HEK293 (cell line): ENCODE data around the gene ACTA2.

Source experiments
- CTCF ChIA-PET: fragments of 350-600 bp; formaldehyde crosslinking; extraction: SDS; loops from one replicate; lab custom pipeline; 2021; ENCODE audit warnings: antibody characterized with exemption; lab: Yijun Ruan, JAX
- POLR2A ChIA-PET: fragments of 300-600 bp; formaldehyde crosslinking; extraction: SDS; loops from one replicate; lab custom pipeline; 2020; ENCODE audit warnings: antibody characterized with exemption, inconsistent platforms; lab: Yijun Ruan, JAX
- H3K27ac ChIP-seq: fragments of 200-500 bp; sonication (Bioruptor generic); 2 replicates; pipeline ENCODE4 v1.5.1; 2014; ENCODE audit warnings: low read depth, low read length, control low read depth, inconsistent platforms; ENCODE audit errors: extremely low read depth
- H3K36me3 ChIP-seq, 2 experiments: fragments of 200-500 bp in 1 of 2; sonication (Bioruptor generic) in 1 of 2; 1 replicate in 1 of 2; 2 replicates in 1 of 2; pipeline ENCODE4 v1.5.1; 2014 to 2017; ENCODE audit warnings: inconsistent platforms in 2 of 2, low read length in 2 of 2; ENCODE audit not compliant: control insufficient read depth in 2 of 2, insufficient read depth in 1 of 2
- H3K4me1 ChIP-seq: fragments of 200-500 bp; sonication (Bioruptor generic); 2 replicates; pipeline ENCODE4 v1.5.1; 2014; ENCODE audit warnings: mild to moderate bottlenecking, low read length, inconsistent platforms; ENCODE audit not compliant: control insufficient read depth, insufficient read depth
- H3K4me3 ChIP-seq: 2 replicates; pipeline ENCODE4 v1.5.1; 2011; ENCODE audit warnings: low read depth, mild to moderate bottlenecking, control low read depth, low read length, moderate library complexity
- H3K9me3 ChIP-seq: fragments of 200-500 bp; sonication (Bioruptor generic); 2 replicates; pipeline ENCODE4 v1.5.1; 2014; ENCODE audit warnings: low read depth, low read length, inconsistent platforms; ENCODE audit not compliant: control insufficient read depth, insufficient read depth
- BCL11A ChIP-seq: fragments of 450-650 bp; formaldehyde crosslinking; IDR thresholded peaks from 2 replicates; pipeline ENCODE4 v1.5.1; 2016; ENCODE audit warnings: low read depth, missing biosample characterization, missing genetic modification characterization
- KLF10 ChIP-seq: fragments of 450-650 bp; IDR thresholded peaks from 2 replicates; pipeline ENCODE4 v1.5.1; 2018; ENCODE audit warnings: missing biosample characterization, mild to moderate bottlenecking, missing genetic modification characterization
- OSR2 ChIP-seq: fragments of 450-650 bp; formaldehyde crosslinking; IDR thresholded peaks from 2 replicates; pipeline ENCODE4 v1.5.1; 2016; ENCODE audit warnings: missing biosample characterization, missing genetic modification characterization
- PRDM1 ChIP-seq: fragments of 450-650 bp; formaldehyde crosslinking; IDR thresholded peaks from 2 replicates; pipeline ENCODE4; 2016; ENCODE audit warnings: missing biosample characterization, missing genetic modification characterization
- SP3 ChIP-seq: fragments of 450-650 bp; formaldehyde crosslinking; IDR thresholded peaks from 2 replicates; pipeline ENCODE4 v1.5.1; 2016; ENCODE audit warnings: missing biosample characterization, missing genetic modification characterization
- ZFP37 ChIP-seq: fragments of 450-650 bp; formaldehyde crosslinking; IDR thresholded peaks from 2 replicates; pipeline ENCODE4 v1.5.1; 2016; ENCODE audit warnings: missing biosample characterization, missing genetic modification characterization
- ZNF112 ChIP-seq: fragments of 450-650 bp; formaldehyde crosslinking; IDR thresholded peaks from 2 replicates; pipeline ENCODE4 v1.5.0; 2017; ENCODE audit warnings: missing biosample characterization, missing genetic modification characterization
- ZNF157 ChIP-seq: fragments of 450-650 bp; formaldehyde crosslinking; IDR thresholded peaks from 2 replicates; pipeline ENCODE4 v1.5.1; 2016; ENCODE audit warnings: missing biosample characterization, missing genetic modification characterization
- ZNF239 ChIP-seq: fragments of 450-650 bp; formaldehyde crosslinking; IDR thresholded peaks from 2 replicates; pipeline ENCODE4 v1.5.1; 2016; ENCODE audit warnings: missing biosample characterization, missing genetic modification characterization
- ZNF311 ChIP-seq: fragments of 450-650 bp; formaldehyde crosslinking; IDR thresholded peaks from 2 replicates; pipeline ENCODE4 v1.5.1; 2017; ENCODE audit warnings: missing biosample characterization, missing genetic modification characterization, borderline replicate concordance
- ZNF341 ChIP-seq: fragments of 450-650 bp; formaldehyde crosslinking; IDR thresholded peaks from 2 replicates; pipeline ENCODE4; 2016; ENCODE audit warnings: low read depth, missing biosample characterization, missing genetic modification characterization
- ZNF366 ChIP-seq: fragments of 450-650 bp; formaldehyde crosslinking; conservative IDR thresholded peaks from 2 replicates; pipeline ENCODE4 v1.5.1; 2016; ENCODE audit warnings: missing biosample characterization, missing genetic modification characterization
- ZNF391 ChIP-seq: fragments of 450-650 bp; formaldehyde crosslinking; IDR thresholded peaks from 2 replicates; pipeline ENCODE4 v1.5.1; 2016; ENCODE audit warnings: low read depth, missing biosample characterization, missing genetic modification characterization, borderline replicate concordance
- ZNF530 ChIP-seq: fragments of 450-650 bp; formaldehyde crosslinking; IDR thresholded peaks from 2 replicates; pipeline ENCODE4 v1.5.1; 2016; ENCODE audit warnings: low read depth, missing biosample characterization, missing genetic modification characterization
- ZNF621 ChIP-seq: fragments of 450-650 bp; formaldehyde crosslinking; IDR thresholded peaks from 2 replicates; pipeline ENCODE4 v1.5.1; 2017; ENCODE audit warnings: missing biosample characterization, missing genetic modification characterization
- ZNF626 ChIP-seq: fragments of 450-650 bp; sonication (Bioruptor Pico); formaldehyde crosslinking; IDR thresholded peaks from 2 replicates; pipeline ENCODE4 v1.5.1; 2018; ENCODE audit warnings: missing biosample characterization, missing genetic modification characterization, inconsistent platforms
- ZNF654 ChIP-seq: fragments of 450-650 bp; formaldehyde crosslinking; IDR thresholded peaks from 2 replicates; pipeline ENCODE4 v1.5.1; 2016; ENCODE audit warnings: low read depth, missing biosample characterization, missing genetic modification characterization
- ZNF747 ChIP-seq: fragments of 450-650 bp; formaldehyde crosslinking; IDR thresholded peaks from 2 replicates; pipeline ENCODE4 v1.5.1; 2016; ENCODE audit warnings: missing biosample characterization, missing genetic modification characterization
- TF ChIP-seq, protein P1 (sequence below): fragments of 450-650 bp; formaldehyde crosslinking; IDR thresholded peaks from 2 replicates; pipeline ENCODE4 v1.5.1; 2016; ENCODE audit warnings: missing biosample characterization, missing genetic modification characterization

Gene ACTA2

DNA sequence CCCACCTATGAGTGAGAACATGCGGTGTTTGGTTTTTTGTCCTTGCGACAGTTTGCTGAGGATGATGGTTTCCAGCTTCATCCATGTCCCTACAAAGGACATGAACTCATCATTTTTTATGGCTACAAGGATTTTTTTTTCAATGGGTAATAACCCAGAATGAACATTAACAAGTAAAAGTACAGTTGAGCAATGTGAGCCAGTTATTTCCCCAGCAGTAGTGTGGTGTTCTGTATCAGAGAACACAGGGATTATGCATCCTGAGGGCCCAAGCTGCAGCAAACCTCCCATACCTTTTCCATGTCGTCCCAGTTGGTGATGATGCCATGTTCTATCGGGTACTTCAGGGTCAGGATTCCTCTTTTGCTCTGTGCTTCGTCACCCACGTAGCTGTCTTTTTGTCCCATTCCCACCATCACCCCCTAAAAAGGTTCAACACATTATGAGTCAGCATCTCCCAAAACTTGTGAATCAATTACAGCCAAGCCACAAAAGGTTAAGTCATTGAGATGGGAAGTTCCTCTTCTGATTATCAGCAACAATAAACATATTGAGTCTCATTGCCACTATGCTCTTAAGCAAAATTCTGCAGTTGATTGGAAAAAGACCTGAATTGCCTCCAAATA, 5.5 kb downstream of the ACTA2 start:
- ChIA-PET POLR2A (no interaction called here), CTCF (interaction anchor here (1.0 to 1.2 kb wide), 2 partner anchors 10 to 83 kb away, joined by 4 to 5 read pairs; no protein-coding TSS in a partner anchor)
- Histone ChIP-seq H3K4me3 (no peak overlapping the region), H3K9me3 (no peaks in the 10 kb centered on the region), H3K27ac (no peak overlapping the region), H3K36me3 (peaks cover 0 to 18% of the 10 kb centered on the region in 2 experiments; a peak in 1 of 3 replicates), H3K4me1 (peaks cover 13% of the 10 kb centered on the region)
- TF ChIP-seq, protein P1, sequence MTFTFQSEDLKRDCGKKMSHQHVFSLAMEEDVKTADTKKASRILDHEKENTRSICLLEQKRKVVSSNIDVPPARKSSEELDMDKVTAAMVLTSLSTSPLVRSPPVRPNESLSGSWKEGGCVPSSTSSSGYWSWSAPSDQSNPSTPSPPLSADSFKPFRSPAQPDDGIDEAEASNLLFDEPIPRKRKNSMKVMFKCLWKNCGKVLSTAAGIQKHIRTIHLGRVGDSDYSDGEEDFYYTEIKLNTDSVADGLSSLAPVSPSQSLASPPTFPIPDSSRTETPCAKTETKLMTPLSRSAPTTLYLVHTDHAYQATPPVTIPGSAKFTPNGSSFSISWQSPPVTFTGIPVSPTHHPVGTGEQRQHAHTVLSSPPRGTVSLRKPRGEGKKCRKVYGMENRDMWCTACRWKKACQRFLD (tag by site-specific recombination), result no peak
- TF ChIP-seq OSR2 (tag by site-specific recombination) (no peak), ZNF391 (tag by site-specific recombination) (no peak), BCL11A (tag by site-specific recombination) (no peak), ZNF654 (tag by site-specific recombination) (no peak), ZNF311 (tag by site-specific recombination) (no peak), ZNF621 (no peak), ZNF239 (tag by site-specific recombination) (no peak), ZNF626 (no peak), ZNF341 (tag by site-specific recombination) (no peak), ZFP37 (no peak), ZNF157 (tag by site-specific recombination) (no peak), SP3 (tag by site-specific recombination) (no peak)
- TF ChIP-seq, all 188 proteins: peak for 0

DNA sequence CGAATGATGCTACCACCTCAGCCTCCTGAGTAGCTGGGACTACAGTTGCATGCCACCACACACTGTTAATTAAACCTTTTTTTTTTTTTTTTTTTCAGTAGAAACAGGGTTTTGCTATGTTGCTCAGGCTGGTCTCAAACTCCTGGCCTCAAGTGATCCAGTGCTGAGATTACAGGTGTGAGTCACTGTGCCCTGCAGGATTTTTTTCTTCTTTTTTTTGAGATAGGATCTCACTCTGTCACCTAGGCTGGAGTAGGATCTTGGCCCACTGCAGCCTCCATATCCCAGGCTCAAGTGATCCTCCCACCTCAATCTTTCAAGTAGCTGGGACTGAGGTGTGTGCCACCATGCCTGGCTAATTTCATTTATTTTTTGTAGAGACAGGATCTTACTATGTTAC, 6.4 kb downstream of the ACTA2 start:
- Histone ChIP-seq H3K9me3 (no peaks in the 10 kb centered on the region), H3K27ac (no peak overlapping the region), H3K36me3 (peaks cover 0 to 24% of the 10 kb centered on the region in 2 experiments; a peak in 1 of 3 replicates), H3K4me3 (no peak overlapping the region), H3K4me1 (peaks cover 8% of the 10 kb centered on the region)
- ChIA-PET CTCF (interaction anchor here (1.0 to 1.1 kb wide), 2 partner anchors 10 to 41 kb away, joined by 3 read pairs; no protein-coding TSS in a partner anchor), POLR2A (no interaction called here)
- TF ChIP-seq ZNF654 (tag by site-specific recombination) (no peak), KLF10 (tag by site-specific recombination) (no peak), ZNF747 (tag by site-specific recombination) (no peak), ZNF112 (tag by site-specific recombination) (no peak)

- POLR2A ChIA-PET, result no interaction called here
- TF ChIP-seq PRDM1 (tag by site-specific recombination) (0 out of 2 replicates have a peak, but pooled peaks have one; percentile 38), ZNF530 (no peak), ZNF366 (tag by site-specific recombination) (no peak)
- Histone ChIP-seq H3K36me3 (peaks cover 0 to 35% of the 10 kb centered on the region in 2 experiments; a peak in 1 of 3 replicates), H3K9me3 (no peaks in the 10 kb centered on the region), H3K27ac (no peak overlapping the region), H3K4me3 (no peak overlapping the region), H3K4me1 (no peaks in the 10 kb centered on the region)
- CTCF ChIA-PET, result interaction anchor here (0.9 to 1.5 kb wide), 4 partner anchors 42 to 272 kb away, joined by 3 to 6 read pairs (median 4); no protein-coding TSS in a partner anchor
Observed at GRCh38 chr10:88944813-88945212, 7.8 kb downstream of the ACTA2 start.
